Lower leg skin (tissue), 3 donors: ENCODE measurements around the gene TTBK1.

ENCODE experiments used
- POLR2A ChIP-seq, 2 donors: fragments of 450-650 bp; IDR thresholded peaks; one replicate each; pipeline ENCODE4 v1.6.1; 2016 to 2017; ENCODE audit warnings: antibody characterized with exemption in 2 of 2, mild to moderate bottlenecking in 1 of 2, moderate library complexity in 1 of 2
- TF ChIP-seq, protein P1 (sequence below), 3 donors: fragments of 450-650 bp; IDR thresholded peaks; one replicate each; pipeline ENCODE4 v1.5.1; 2016; ENCODE audit warnings: antibody characterized with exemption in 3 of 3, mild to moderate bottlenecking in 3 of 3, moderate library complexity in 2 of 3

GRCh38 chr6:43254846-43255245, 11.6 kb downstream of the TTBK1 start:
- TF ChIP-seq, protein P1, sequence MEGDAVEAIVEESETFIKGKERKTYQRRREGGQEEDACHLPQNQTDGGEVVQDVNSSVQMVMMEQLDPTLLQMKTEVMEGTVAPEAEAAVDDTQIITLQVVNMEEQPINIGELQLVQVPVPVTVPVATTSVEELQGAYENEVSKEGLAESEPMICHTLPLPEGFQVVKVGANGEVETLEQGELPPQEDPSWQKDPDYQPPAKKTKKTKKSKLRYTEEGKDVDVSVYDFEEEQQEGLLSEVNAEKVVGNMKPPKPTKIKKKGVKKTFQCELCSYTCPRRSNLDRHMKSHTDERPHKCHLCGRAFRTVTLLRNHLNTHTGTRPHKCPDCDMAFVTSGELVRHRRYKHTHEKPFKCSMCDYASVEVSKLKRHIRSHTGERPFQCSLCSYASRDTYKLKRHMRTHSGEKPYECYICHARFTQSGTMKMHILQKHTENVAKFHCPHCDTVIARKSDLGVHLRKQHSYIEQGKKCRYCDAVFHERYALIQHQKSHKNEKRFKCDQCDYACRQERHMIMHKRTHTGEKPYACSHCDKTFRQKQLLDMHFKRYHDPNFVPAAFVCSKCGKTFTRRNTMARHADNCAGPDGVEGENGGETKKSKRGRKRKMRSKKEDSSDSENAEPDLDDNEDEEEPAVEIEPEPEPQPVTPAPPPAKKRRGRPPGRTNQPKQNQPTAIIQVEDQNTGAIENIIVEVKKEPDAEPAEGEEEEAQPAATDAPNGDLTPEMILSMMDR (IDR thresholded peaks at IDR 0.05), result no peak
- no peak for TF ChIP-seq POLR2A (IDR thresholded peaks at IDR 0.05)
